SU-DHL-6 (cell line): ENCODE data around the gene DAPK1.

Experiments
- H2AFZ ChIP-seq: fragments of 200-600 bp; sonication (generic); 2 replicates; pipeline ENCODE4 v1.6.1; 2014; ENCODE audit warnings: low read depth, mild to moderate bottlenecking, moderate library complexity, mixed read lengths, antibody characterized with exemption, low read length; ENCODE audit not compliant: severe bottlenecking
- H3F3A ChIP-seq: fragments of 200-600 bp; shearing (Covaris generic); 2 replicates; pipeline ENCODE4 v1.6.0; 2016; ENCODE audit warnings: antibody characterized with exemption, mild to moderate bottlenecking; ENCODE audit not compliant: insufficient read depth
- H3K27ac ChIP-seq: fragments of 200-600 bp; sonication (generic); 2 replicates; pipeline ENCODE4 v1.5.1; 2016; ENCODE audit warnings: low read depth, mild to moderate bottlenecking, low read length, moderate library complexity, mixed read lengths
- H3K27me3 ChIP-seq: fragments of 200-600 bp; sonication (generic), shearing (Covaris generic); 2 replicates; pipeline ENCODE4 v1.6.0; 2014; ENCODE audit warnings: mild to moderate bottlenecking, low read length
- H3K36me3 ChIP-seq: fragments of 200-600 bp; sonication (generic); 2 replicates; pipeline ENCODE4 v1.6.1; 2014; ENCODE audit warnings: mild to moderate bottlenecking, low read length, mixed read lengths
- H3K4me2 ChIP-seq: fragments of 300-600, 200-600 bp; shearing (Covaris generic), sonication (generic); 2 replicates; pipeline ENCODE4 v1.6.0; 2014; ENCODE audit warnings: low read length, low read depth, mild to moderate bottlenecking; ENCODE audit not compliant: poor library complexity, severe bottlenecking
- H3K4me3 ChIP-seq: fragments of 200-600 bp; sonication (generic); 2 replicates; pipeline ENCODE4 v1.5.1; 2014; ENCODE audit warnings: antibody characterized with exemption, low read length, mild to moderate bottlenecking, mixed read lengths; ENCODE audit not compliant: insufficient read depth, poor library complexity, severe bottlenecking
- H3K79me2 ChIP-seq: fragments of 200-600 bp; sonication (generic); 2 replicates; pipeline ENCODE4 v1.6.1; 2014; ENCODE audit warnings: mild to moderate bottlenecking, low read length, moderate library complexity; ENCODE audit not compliant: insufficient read depth
- H3K9ac ChIP-seq: fragments of 200-600 bp; sonication (generic); 2 replicates; pipeline ENCODE4 v1.7.0; 2014; ENCODE audit warnings: mild to moderate bottlenecking, low read length
- H3K9me2 ChIP-seq: fragments of 200-600 bp; sonication (generic); replicated peaks from 2 replicates; pipeline ENCODE4 v1.6.1; 2014; ENCODE audit warnings: low read length; ENCODE audit not compliant: insufficient read depth
- H3K9me3 ChIP-seq: fragments of 200-600 bp; sonication (generic); 2 replicates; pipeline ENCODE4 v1.6.1; 2014; ENCODE audit warnings: low read length, mixed read lengths; ENCODE audit not compliant: insufficient read depth
- H4K20me1 ChIP-seq: fragments of 200-600 bp; sonication (generic); 2 replicates; pipeline ENCODE4 v1.6.1; 2014; ENCODE audit warnings: low read depth, mild to moderate bottlenecking, antibody characterized with exemption, low read length, moderate library complexity, mixed read lengths
- EZH2phosphoT487 ChIP-seq: fragments of 200-600 bp; sonication (generic), shearing (Covaris generic); conservative IDR thresholded peaks from 2 replicates; pipeline ENCODE4 v1.6.1; 2018; ENCODE audit warnings: mild to moderate bottlenecking, antibody characterized with exemption, low read length, moderate library complexity, mixed read lengths
- TF ChIP-seq, protein P1 (sequence below): fragments of 200-600 bp; sonication (generic); IDR thresholded peaks from one replicate; pipeline ENCODE4 v1.5.1; 2017; ENCODE audit warnings: antibody characterized with exemption, mild to moderate bottlenecking, low read length, moderate library complexity; ENCODE audit not compliant: insufficient read depth, poor library complexity, severe bottlenecking

Gene DAPK1

GRCh38 chr9:87682085-87682484 is 184.4 kb downstream of the DAPK1 start:
- H3K79me2 ChIP-seq: no peaks in the 10 kb centered on the region
- H3K27me3 ChIP-seq: no peaks in the 10 kb centered on the region
- no peak overlapping the region for H3K4me3 ChIP-seq
- H3K27ac ChIP-seq: no peak overlapping the region
- H3K9me2 ChIP-seq: no peaks in the 10 kb centered on the region
- H3K4me2 ChIP-seq: no peak overlapping the region
- no peak for TF ChIP-seq EZH2phosphoT487
- TF ChIP-seq, protein P1, sequence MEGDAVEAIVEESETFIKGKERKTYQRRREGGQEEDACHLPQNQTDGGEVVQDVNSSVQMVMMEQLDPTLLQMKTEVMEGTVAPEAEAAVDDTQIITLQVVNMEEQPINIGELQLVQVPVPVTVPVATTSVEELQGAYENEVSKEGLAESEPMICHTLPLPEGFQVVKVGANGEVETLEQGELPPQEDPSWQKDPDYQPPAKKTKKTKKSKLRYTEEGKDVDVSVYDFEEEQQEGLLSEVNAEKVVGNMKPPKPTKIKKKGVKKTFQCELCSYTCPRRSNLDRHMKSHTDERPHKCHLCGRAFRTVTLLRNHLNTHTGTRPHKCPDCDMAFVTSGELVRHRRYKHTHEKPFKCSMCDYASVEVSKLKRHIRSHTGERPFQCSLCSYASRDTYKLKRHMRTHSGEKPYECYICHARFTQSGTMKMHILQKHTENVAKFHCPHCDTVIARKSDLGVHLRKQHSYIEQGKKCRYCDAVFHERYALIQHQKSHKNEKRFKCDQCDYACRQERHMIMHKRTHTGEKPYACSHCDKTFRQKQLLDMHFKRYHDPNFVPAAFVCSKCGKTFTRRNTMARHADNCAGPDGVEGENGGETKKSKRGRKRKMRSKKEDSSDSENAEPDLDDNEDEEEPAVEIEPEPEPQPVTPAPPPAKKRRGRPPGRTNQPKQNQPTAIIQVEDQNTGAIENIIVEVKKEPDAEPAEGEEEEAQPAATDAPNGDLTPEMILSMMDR: no peak
- no peaks in the 10 kb centered on the region for H3K36me3 ChIP-seq
- no peaks in the 10 kb centered on the region for H3K9me3 ChIP-seq
- H3F3A ChIP-seq: no peaks in the 10 kb centered on the region
- H3K9ac ChIP-seq: no peak overlapping the region
- no peaks in the 10 kb centered on the region for H4K20me1 ChIP-seq
- H2AFZ ChIP-seq: no peak overlapping the region

DNA sequence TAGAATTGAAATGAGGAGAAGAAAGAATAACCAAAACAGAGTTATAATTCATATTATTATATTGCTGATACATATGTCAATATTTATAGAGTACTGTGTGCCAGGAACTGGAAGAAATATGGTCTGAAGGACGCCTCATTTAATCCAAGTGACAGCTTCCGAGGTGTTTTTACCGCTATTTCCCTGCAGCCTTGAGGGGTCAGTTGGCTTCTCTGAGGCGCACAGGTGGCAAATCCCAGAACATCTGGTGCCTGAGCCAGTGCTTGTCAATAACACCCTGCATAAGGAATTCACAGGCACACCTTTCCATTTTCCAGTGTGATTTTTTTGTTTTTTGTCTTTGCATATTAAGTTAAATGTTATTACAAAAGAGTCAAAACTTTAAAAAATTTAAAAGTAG is 185.0 kb downstream of the DAPK1 start:
- Histone ChIP-seq H3K79me2 (no peaks in the 10 kb centered on the region), H3K9ac (no peak overlapping the region), H3K27ac (no peak overlapping the region), H3K4me3 (no peak overlapping the region), H3K4me2 (no peak overlapping the region), H3K9me3 (no peaks in the 10 kb centered on the region), H3K9me2 (no peaks in the 10 kb centered on the region), H4K20me1 (no peaks in the 10 kb centered on the region), H2AFZ (no peak overlapping the region), H3F3A (no peaks in the 10 kb centered on the region), H3K36me3 (no peaks in the 10 kb centered on the region), H3K27me3 (no peaks in the 10 kb centered on the region)
- TF ChIP-seq, protein P1: no peak
- no peak for TF ChIP-seq EZH2phosphoT487

- Histone ChIP-seq H3K9me3 (no peaks in the 10 kb centered on the region), H3K4me3 (no peak overlapping the region), H3F3A (no peaks in the 10 kb centered on the region), H3K79me2 (no peaks in the 10 kb centered on the region), H2AFZ (no peak overlapping the region), H3K9ac (no peak overlapping the region), H3K27me3 (no peaks in the 10 kb centered on the region), H3K9me2 (no peaks in the 10 kb centered on the region), H3K4me2 (no peak overlapping the region), H4K20me1 (no peaks in the 10 kb centered on the region), H3K36me3 (no peaks in the 10 kb centered on the region), H3K27ac (no peak overlapping the region)
- TF ChIP-seq, protein P1: no peak
- no peak for TF ChIP-seq EZH2phosphoT487
Measured at GRCh38 chr9:87683751-87684626, 186.3 kb downstream of the DAPK1 start.
